Liver (tissue), 9 donors: ENCODE results near the gene SELENOF. TPM values are rescaled to one million over a fixed set of nuclear protein-coding genes. Genes with fewer than 3 reads are reported as not detected.

Experiments used
- DNase-seq: peaks from one replicate; pipeline ENCODE4 v3.0.0-alpha.2; 2017; ENCODE audit warnings: low spot score
- H3K27ac ChIP-seq, 2 donors: one replicate each; pipeline ENCODE4 v1.7.0; 2013; ENCODE audit warnings: inconsistent platforms in 2 of 2, low read length in 2 of 2, control low read depth in 1 of 2, low read depth in 1 of 2, mild to moderate bottlenecking in 1 of 2
- H3K27me3 ChIP-seq, 4 donors: one replicate each; pipeline versions ENCODE4 v1.6.1 to v1.7.0; 2013; ENCODE audit warnings: low read length in 3 of 4, inconsistent platforms in 1 of 4, mild to moderate bottlenecking in 1 of 4, moderate library complexity in 1 of 4; ENCODE audit not compliant: control insufficient read depth in 4 of 4, insufficient read depth in 4 of 4
- H3K36me3 ChIP-seq, 4 donors: one replicate each; pipeline versions ENCODE4 v1.6.1 to v1.7.0; 2013; ENCODE audit warnings: low read length in 3 of 4, mild to moderate bottlenecking in 3 of 4, low read depth in 1 of 4, moderate library complexity in 1 of 4; ENCODE audit not compliant: control insufficient read depth in 4 of 4, insufficient read depth in 3 of 4
- H3K4me1 ChIP-seq, 4 donors: one replicate each; pipeline versions ENCODE4 v1.6.1 to v1.7.0; 2013; ENCODE audit warnings: low read length in 3 of 4, mild to moderate bottlenecking in 3 of 4, moderate library complexity in 1 of 4; ENCODE audit not compliant: control insufficient read depth in 4 of 4, insufficient read depth in 4 of 4
- H3K4me3 ChIP-seq, 3 donors: one replicate each; pipeline versions ENCODE4 v1.6.1 to v1.7.0; 2013; ENCODE audit warnings: low read length in 3 of 3, control low read depth in 1 of 3, low read depth in 1 of 3, mild to moderate bottlenecking in 1 of 3
- H3K9ac ChIP-seq, 2 donors: one replicate each; pipeline ENCODE4 v1.7.0; 2013; ENCODE audit warnings: low read length in 2 of 2, mild to moderate bottlenecking in 2 of 2, moderate library complexity in 2 of 2, control low read depth in 1 of 2, low read depth in 1 of 2
- H3K9me3 ChIP-seq, 4 donors: one replicate each; pipeline versions ENCODE4 v1.6.1 to v1.7.0; 2013; ENCODE audit warnings: low read length in 3 of 4; ENCODE audit not compliant: control insufficient read depth in 4 of 4
- ATF3 ChIP-seq: IDR thresholded peaks from 2 replicates; pipeline ENCODE4 v1.6.1; 2016; ENCODE audit warnings: antibody characterized with exemption
- CTCF ChIP-seq: fragments of 150-350 bp; IDR thresholded peaks from 2 replicates; pipeline ENCODE4 v1.5.1; 2017; ENCODE audit warnings: improper control_type of control experiment, low read depth, low read length; ENCODE audit not compliant: missing input control
- EGR1 ChIP-seq, 2 donors: IDR thresholded peaks; 2 replicates each; pipeline ENCODE4 v1.6.1; 2016 to 2018; ENCODE audit warnings: antibody characterized with exemption in 2 of 2, low read depth in 2 of 2
- FOXA1 ChIP-seq: IDR thresholded peaks from 2 replicates; pipeline ENCODE4 v1.6.1; 2016; ENCODE audit warnings: antibody characterized with exemption
- FOXA2 ChIP-seq: IDR thresholded peaks from 2 replicates; pipeline ENCODE4 v1.6.1; 2016; ENCODE audit warnings: antibody characterized with exemption
- GABPA ChIP-seq, 2 donors: IDR thresholded peaks in 1 of 2; conservative IDR thresholded peaks in 1 of 2; 2 replicates each; pipeline ENCODE4 v1.6.1; 2016; ENCODE audit warnings: antibody characterized with exemption in 2 of 2, mild to moderate bottlenecking in 1 of 2, moderate library complexity in 1 of 2
- HNF4A ChIP-seq, 2 donors: conservative IDR thresholded peaks; 2 replicates each; pipeline ENCODE4 v1.6.1; 2016; ENCODE audit warnings: antibody characterized with exemption in 2 of 2, mild to moderate bottlenecking in 2 of 2
- HNF4G ChIP-seq: IDR thresholded peaks from 2 replicates; pipeline ENCODE4 v1.6.1; 2016; ENCODE audit warnings: antibody characterized with exemption
- JUND ChIP-seq, 2 donors: IDR thresholded peaks; 2 replicates each; pipeline ENCODE4 v1.6.1; 2016; ENCODE audit warnings: antibody characterized with exemption in 2 of 2
- MAX ChIP-seq: IDR thresholded peaks from 2 replicates; pipeline ENCODE4 v1.6.1; 2016; ENCODE audit warnings: antibody characterized with exemption
- NR2F2 ChIP-seq: IDR thresholded peaks from 2 replicates; pipeline ENCODE4 v1.6.1; 2016; ENCODE audit warnings: antibody characterized with exemption
- RAD21 ChIP-seq, 2 donors: IDR thresholded peaks; 2 replicates each; pipeline ENCODE4 v1.6.1; 2016; ENCODE audit warnings: antibody characterized with exemption in 2 of 2, mild to moderate bottlenecking in 2 of 2
- REST ChIP-seq: IDR thresholded peaks from 2 replicates; pipeline ENCODE4 v1.6.1; 2016; ENCODE audit warnings: antibody characterized with exemption, mild to moderate bottlenecking
- RXRA ChIP-seq, 2 donors: IDR thresholded peaks; 2 replicates each; pipeline ENCODE4 v1.6.1; 2017 to 2018; ENCODE audit warnings: antibody characterized with exemption in 2 of 2, mild to moderate bottlenecking in 1 of 2
- SP1 ChIP-seq: IDR thresholded peaks from 2 replicates; pipeline ENCODE4 v1.6.1; 2018; ENCODE audit warnings: antibody characterized with exemption, mild to moderate bottlenecking
- TAF1 ChIP-seq: conservative IDR thresholded peaks from 2 replicates; pipeline ENCODE4 v1.6.1; 2016; ENCODE audit warnings: antibody characterized with exemption, mild to moderate bottlenecking
- YY1 ChIP-seq: IDR thresholded peaks from 2 replicates; pipeline ENCODE4 v1.6.1; 2016; ENCODE audit warnings: antibody characterized with exemption, mild to moderate bottlenecking
- ZBTB33 ChIP-seq: IDR thresholded peaks from 2 replicates; pipeline ENCODE4 v1.6.1; 2016; ENCODE audit warnings: antibody characterized with exemption
- WGBS: extraction: QIAGEN DNeasy Blood & Tissue Kit; methylation state at CpG from one replicate; pipeline ENCODE4 v1.1.7; 2013; 5-methylcytosine and 5-hydroxymethylcytosine counted together
- polyA plus RNA-seq, 2 donors: library from polyadenylated mRNA; stranded (reverse) in 1 of 2; unstranded in 1 of 2; fragments of 200-250 nt in 1 of 2; fragments of >200 nt in 1 of 2; fragmentation: Nextera tagmentation in 1 of 2; extraction: Ambion mirVana in 1 of 2; gene quantifications; one replicate each; pipeline versions ENCODE4 v1.2.1 to v1.2.3, GENCODE V29; 2013 to 2015
- total RNA-seq, 2 donors: library from RNA; depleted of rRNA; stranded (reverse); fragments of >200 nt; gene quantifications; one replicate each; pipeline ENCODE4 v1.2.3, GENCODE V29; 2014
- donor health status: healthy.
- donor health status: healthy.
- donor health status: healthy.
- donor health status: healthy.
- donor health status: healthy.

The SELENOF gene
- total and polyA plus RNA-seq, 4 donors: 80.4 to 143 (median 99.7) TPM

GRCh38 chr1:86846164-86846647 lies 67.7 kb downstream of the SELENOF start:
- H3K27me3 ChIP-seq: no peaks in the 10 kb centered on the region
- 21% methylated on average over 2 of the region's 2 CpGs for WGBS
- H3K4me3 ChIP-seq: no peak overlapping the region
- H3K27ac ChIP-seq: peak overlapping the region in 1 of 2 donors; percentile 59
- H3K36me3 ChIP-seq: no peaks in the 10 kb centered on the region
- TF ChIP-seq CTCF (no peak), NR2F2 (no peak), HNF4A (conservative IDR thresholded peaks at IDR 0.05) (no peak), GABPA (IDR thresholded peaks at IDR 0.05 in 1 of 2, conservative IDR thresholded peaks at IDR 0.05 in 1 of 2) (no peak), ATF3 (peak; percentile 22), FOXA1 (no peak), RAD21 (IDR thresholded peaks at IDR 0.05) (no peak), EGR1 (IDR thresholded peaks at IDR 0.05; ENCODE audit: low read depth in 2 of 2) (peak in 1 of 2 donors; percentile 23), HNF4G (no peak), FOXA2 (no peak), TAF1 (no peak), JUND (IDR thresholded peaks at IDR 0.05) (peak; percentile 12 to 87), REST (no peak), RXRA (IDR thresholded peaks at IDR 0.05) (no peak), SP1 (no peak), YY1 (no peak), MAX (no peak), ZBTB33 (no peak)
- H3K4me1 ChIP-seq: no peaks in the 10 kb centered on the region
- H3K9me3 ChIP-seq: no peaks in the 10 kb centered on the region
- no peak overlapping the region for H3K9ac ChIP-seq
- no peak for DNase-seq
